ENCODE measurements around the gene THTPA. TPM values are rescaled to one million over a fixed set of nuclear protein-coding genes. Genes with fewer than 3 reads are reported as not detected.

THTPA gene
- polyA plus RNA-seq, 4 donors: 15.8 to 21.1 (median 17.3) TPM

DNA sequence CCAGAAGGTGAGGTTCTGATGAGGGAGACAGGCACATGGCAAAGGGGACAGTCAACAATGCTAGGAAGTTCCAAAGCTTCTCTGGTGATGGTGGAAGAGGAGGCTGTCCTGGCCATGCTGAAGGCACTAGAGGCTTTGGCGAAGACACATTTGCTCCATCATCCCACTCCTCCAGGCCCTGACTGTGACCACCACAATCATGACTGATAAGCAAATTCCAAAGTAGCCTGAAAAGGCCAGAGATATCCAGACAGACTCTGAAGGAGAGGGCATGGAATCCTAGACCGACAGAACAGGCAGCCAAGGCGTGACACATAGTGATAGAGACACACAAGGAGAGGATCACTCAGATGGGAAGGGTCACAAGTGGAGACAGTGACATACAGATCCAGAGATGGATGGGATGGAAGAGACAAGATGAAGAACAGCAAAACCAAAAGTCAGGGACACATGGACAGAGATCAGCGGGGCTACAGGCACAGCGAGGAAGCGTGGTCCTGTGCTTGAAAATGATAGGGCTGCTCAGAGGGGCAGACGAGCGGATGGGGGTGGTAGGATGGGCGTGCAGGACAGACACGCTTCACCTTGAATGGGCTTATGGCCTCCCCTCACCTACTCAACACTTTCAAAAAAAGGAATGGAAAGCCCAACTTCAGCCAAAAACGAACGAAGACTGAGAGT, 5.8 kb upstream of the THTPA start:
- DNase-seq (ENCODE audit: low read depth in 4 of 4, low spot score in 3 of 4): no peak

DNA sequence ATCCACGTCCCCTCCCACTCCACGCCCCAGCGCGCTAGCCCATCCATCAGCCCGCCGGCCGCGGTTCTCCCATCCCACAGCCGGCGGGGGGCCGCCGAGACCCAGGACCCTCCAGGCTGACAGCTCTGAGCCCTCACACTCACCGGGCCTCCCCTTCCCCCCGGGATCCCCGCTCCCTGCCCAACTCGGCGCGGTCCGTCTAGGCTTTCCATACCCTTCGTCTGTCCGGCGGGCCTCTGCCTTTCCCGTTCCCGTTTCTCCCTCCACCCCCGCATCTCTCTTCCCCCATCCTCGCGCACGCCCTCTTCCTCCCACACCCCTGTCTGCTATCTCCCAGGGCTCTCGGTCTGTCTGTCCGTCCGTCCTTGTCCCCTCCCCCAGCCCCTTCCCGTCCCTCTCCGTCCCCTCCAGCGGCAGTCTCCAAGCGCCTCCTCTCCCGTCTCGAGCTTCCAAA, 5.2 kb upstream of the THTPA start:
- no peak for DNase-seq (ENCODE audit: low read depth in 4 of 4, low spot score in 3 of 4)

DNA sequence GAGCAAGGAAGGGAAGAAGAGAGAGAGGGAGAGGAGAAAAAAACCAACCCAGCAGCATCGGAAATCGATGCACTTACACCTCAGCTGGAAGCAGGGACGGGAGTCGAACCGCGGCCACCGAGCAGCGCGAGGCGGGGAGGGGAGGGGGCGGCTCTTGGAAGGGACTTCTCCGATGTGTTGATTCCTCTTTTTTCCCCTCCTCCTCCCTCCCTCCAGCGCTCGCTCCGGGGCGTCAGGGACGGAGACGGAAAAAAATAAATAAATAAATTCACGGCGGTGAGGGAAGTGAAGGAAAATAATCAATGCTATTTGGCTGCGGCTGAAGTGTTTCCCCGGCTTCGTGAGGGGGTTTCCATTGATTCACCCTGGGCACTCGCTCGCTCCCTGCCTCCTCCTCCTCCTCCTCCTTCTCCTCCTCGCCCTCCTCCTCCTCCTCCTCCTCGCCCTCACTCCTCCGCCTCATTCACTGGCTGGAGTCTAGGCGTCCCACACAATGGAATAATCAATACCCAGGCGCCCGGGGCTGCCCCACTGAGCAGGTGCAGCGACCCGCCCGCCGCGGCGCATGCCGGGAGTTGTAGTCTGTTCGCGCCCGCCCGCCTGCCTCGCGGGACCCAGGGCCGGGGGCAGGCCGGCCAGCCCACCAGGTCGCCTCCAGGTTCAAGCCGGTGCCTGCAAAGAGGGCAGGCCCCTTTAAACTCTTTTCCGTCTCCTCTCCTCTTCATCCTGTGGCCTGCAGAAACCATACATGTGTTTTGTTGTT, 4.6 kb upstream of the THTPA start, which contains the start of gene ZFHX2:
ZFHX2 (minus strand) TSS at position 500 of the 763 bp plus-strand sequence. CDS start 16,440 bp downstream, outside the sequence.
- DNase-seq (ENCODE audit: low read depth in 4 of 4, low spot score in 3 of 4): no peak

DNA sequence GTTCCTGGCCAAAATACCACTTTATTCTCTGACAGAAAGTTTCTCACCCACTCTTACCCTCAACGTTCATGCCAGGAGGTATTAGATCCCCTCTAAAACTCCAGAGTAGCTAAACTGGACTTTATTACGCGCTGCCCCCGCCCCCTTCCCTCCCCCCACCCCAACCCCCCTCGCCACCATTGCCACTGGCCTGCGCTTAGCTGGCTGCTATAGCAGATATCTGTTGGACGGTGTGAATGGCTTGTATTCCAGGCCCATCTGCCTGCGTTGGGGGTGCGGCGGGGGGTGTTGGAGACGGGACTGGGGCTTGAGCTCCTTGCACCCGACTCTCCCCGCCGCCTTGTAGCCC, 564 bp upstream of the THTPA start:
- no peak for DNase-seq (ENCODE audit: low read depth in 4 of 4, low spot score in 3 of 4)

DNA sequence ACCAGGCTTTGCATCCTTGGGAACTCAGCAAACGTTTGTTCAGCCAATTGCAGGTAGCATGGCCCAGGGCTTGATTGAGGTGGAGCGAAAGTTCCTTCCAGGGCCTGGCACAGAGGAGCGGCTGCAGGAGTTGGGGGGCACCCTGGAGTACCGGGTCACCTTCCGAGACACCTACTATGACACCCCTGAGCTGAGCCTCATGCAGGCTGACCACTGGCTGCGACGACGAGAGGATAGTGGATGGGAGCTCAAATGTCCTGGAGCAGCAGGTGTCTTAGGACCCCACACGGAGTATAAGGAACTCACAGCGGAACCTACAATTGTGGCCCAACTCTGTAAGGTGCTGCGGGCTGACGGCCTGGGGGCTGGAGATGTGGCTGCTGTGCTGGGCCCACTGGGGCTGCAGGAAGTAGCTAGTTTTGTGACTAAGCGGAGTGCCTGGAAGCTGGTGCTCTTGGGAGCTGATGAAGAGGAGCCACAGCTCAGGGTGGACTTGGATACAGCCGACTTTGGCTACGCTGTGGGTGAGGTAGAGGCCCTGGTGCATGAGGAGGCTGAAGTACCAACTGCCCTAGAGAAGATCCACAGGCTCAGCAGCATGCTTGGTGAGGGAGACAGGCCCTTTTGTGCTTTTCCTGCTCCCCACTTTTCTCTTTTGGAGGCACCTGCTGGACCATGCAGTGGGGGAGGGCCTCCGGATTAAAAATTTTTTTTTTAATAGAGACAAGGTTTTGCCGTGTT, 799 bp downstream of the THTPA start:
- no peak for DNase-seq (ENCODE audit: low read depth in 4 of 4, low spot score in 3 of 4)

DNA sequence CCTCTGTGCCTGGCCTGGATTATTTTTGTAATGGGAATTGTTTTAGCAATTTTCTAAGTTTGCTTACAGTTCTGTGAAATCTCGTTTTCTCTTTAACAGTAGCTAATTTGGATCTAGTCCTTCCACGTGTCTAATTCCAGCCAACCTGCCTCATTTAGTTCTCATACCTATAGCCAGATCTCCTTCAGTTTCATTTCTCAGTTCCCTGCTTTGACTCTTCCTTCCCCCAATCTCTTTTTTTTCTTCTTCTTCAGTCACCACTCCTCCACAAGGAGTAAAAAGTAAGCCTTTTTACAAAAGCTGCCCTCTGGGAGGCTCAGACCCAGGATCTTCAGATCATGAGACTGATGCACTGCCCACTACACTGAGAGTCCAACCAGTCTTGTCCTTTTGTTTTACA, 1.4 kb downstream of the THTPA start:
- no peak for DNase-seq (ENCODE audit: low read depth in 4 of 4, low spot score in 3 of 4)

DNA sequence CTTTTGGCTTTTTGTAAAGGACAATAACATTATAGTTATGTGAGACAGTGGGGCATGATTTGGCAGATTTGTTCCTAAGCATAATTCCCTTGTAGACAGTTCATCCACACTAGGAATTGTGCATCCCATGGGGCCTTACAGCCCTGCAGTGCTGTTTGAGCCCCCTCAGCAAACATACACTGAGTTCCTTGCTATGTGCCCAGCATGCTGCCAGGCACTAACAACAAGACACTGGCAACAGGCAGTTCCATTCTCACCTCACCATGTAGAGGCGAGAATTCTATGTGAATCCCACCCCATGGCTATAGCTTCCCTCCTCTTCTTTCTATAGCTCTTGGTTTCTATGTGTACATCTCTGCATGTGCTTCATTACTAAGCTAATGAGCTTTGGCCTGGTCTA, 1.9 kb downstream of the THTPA start:
- DNase-seq (ENCODE audit: low read depth in 4 of 4, low spot score in 3 of 4): no peak

DNA sequence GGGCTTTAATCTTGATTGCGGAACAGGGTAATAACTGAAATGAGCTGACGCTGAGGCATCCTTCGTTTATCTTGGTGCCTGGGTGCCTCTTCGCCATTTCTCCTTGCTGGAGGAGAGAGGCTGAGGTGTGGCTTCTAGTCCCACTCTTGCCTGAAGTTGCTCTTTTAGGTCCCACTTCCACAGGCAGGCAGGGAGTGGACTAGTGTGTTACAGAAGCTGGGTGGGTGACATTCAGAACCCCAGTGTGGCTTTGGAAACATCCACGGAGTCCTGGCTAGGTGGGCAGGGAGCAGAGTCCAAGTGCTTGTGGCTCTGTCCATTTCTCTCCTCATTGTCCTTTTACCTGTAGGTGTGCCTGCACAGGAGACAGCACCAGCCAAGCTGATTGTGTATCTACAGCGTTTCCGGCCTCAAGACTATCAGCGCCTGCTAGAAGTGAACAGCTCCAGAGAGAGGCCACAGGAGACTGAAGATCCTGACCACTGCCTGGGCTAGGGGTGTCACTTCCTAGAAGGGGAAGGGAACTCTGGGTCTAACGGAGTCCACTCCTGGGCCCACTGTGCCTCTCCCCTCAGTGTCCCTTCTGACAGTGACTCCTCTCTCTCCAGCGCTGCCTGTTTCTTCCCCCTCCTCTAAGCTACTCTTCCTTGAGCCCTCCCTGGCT, 2.4 kb downstream of the THTPA start:
- DNase-seq (ENCODE audit: low read depth in 4 of 4, low spot score in 3 of 4): no peak

DNA sequence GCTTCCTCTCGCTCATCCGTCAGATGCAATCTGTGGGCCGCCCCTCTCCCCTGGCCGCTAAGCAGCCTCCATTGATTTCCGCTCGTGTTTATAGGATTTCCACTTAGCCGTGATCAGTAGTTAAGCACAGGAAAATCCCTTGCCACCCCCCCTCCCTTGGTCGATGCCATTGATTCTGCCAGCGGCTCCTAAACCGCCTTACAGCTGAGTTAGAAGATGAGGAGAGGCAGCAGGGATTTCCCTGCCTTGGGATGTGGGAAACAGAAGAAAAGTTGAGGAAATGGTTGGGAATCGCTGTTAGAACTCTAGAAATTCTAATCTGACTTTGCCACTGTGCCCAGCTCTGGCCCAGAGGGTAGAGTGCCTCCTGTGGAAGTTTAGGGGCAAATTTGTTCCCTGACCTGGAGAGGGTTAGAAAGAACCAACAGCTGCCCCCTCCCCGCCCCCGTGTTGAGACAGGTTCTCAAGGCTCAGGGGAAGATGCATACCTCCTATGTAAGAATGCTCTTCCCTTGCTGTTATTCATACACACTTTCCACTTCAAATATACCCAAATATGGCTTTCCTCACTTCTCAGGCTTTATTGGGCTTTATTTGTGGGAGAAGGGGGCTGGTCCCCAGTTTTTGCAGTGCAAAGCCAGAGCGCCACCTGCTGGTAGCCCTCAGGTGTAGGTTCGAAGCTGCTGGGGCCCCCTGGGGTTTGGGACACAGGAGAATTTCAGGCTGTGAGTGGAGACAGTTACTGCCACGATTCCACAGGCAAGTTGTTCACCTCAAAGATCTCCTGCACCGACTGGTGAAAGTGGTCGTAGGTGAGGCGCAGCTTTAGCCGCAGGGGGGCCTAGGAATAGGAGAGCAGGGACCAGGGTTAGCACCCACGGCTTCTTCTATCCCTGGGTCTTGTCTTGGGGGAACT, 3.2 kb downstream of the THTPA start:
- no peak for DNase-seq (ENCODE audit: low read depth in 4 of 4, low spot score in 3 of 4)

DNA sequence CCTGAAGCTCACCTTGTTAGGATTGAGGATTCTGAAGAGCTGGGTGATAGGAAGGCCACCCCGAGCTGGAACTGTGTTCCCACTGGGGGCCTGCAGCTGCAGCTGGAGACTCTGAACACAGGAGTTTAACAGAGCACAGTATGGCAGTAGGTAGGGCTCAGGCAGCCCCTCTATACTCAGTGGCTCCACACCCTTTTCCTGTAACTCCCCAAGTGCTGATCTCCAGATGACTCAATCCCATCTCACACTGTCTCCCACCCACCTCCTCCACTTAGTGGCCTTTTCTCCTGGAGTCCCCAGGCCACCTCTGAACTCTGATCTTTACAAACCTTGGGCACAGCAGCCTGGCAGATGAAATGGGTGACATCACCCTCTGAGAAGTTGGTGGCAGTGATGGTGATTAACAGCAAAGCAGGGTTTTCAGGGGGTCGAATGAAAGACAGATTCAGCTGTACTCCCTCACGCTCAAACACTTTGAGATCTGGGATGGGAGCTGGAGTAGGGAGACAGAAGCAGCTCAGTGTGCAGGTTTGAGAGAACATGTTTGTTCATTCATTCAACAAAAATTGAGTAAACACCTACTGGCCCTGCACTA, 4.0 kb downstream of the THTPA start:
- no peak for DNase-seq (ENCODE audit: low read depth in 4 of 4, low spot score in 3 of 4)

DNA sequence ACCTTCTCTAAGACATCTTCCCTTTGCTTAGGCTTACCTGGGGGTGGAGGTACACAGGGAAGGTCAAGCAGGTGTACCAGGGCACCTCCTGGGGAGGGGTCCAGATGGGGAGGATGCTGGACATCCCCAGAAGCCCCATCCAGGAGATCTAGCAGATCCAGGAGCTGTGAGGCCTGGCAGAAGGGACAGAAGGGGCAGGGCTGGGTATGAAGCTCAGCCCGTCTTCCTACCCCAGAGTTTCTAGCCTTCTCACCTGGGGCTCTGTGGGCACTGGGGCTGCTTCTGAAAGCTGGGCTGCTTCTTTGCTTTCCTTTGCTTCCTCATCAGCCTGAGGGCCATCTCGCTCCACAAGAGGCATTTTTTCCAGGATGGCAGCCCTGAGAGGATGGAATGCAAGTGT, 5.2 kb downstream of the THTPA start:
- DNase-seq (ENCODE audit: low read depth in 4 of 4, low spot score in 3 of 4): no peak

DNA sequence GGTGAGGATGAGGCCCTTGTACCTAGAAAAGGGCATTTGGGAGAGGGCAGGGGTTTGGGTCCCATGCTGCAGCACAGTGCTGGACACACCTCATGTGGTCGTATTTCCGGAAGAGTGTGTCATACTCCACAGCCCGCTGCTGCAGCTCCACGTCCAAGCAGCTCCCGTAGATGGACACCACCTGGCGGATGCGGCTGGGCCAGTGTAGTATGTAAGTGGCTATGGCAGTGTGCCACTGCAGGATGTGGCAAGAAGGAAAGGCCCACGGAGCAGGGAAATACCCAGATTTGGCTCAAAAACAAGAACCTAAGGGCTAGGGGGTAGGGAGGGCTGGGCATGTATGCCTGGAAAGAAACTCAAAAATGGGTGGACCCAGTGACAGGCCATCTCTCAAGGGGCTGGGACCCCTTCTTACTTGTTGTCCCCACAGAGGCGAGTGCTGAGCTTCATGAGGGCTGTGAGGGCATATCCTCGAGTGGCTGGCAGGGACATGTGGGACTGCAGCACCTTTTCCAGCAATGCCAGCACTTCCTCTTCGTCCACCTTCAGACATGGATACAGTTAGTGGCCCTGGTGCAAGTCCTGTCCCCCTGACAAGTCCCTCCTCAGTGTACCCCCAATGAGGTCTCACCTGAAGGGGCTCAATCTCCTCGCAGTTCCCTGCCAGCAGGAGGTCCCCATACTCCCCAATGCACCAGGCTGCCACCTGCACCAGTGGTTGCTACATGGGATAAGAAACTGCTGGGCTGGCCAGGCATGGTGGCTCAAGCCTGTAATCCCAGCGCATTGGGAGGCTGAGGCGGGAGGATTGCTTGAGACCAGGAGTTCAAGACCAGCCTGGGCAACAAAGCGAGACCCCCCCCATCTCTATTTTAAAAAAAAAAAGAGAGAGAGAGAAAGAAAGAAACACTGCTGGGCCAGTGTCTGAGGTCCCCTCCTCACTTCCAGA, 6.1 kb downstream of the THTPA start:
- no peak for DNase-seq (ENCODE audit: low read depth in 4 of 4, low spot score in 3 of 4)

DNA sequence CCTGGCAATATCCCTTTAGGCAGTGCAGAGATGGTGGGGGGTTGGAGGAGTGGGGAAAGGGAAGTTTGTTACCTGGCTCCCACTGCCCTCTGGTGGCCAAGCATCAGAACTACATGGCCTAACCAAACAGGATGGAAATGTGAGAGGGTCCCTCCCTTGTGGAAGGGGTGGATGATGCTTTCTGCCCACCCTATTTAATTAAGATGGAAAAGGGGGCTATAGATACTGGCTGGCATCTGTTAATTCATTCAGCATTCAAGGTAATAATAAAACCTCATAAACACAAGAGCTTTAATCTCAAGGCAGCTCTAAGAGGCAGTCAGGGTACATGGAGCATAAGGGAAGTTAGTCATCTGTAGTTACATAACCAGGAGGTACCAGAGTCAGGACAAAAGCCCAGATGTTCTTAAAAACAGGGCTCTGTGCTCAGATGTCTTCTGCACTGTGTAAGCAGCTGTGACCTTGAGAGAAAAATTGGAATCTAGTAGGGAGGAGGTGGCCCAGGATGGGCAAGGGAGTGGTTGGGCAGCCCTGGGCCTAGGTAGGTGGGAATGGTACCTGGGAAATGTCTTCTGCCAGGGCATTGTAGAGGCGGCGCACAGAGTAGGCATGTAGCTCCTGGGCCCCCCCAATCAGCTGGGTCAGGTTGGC, 6.9 kb downstream of the THTPA start:
- DNase-seq (ENCODE audit: low read depth in 4 of 4, low spot score in 3 of 4): no peak

DNA sequence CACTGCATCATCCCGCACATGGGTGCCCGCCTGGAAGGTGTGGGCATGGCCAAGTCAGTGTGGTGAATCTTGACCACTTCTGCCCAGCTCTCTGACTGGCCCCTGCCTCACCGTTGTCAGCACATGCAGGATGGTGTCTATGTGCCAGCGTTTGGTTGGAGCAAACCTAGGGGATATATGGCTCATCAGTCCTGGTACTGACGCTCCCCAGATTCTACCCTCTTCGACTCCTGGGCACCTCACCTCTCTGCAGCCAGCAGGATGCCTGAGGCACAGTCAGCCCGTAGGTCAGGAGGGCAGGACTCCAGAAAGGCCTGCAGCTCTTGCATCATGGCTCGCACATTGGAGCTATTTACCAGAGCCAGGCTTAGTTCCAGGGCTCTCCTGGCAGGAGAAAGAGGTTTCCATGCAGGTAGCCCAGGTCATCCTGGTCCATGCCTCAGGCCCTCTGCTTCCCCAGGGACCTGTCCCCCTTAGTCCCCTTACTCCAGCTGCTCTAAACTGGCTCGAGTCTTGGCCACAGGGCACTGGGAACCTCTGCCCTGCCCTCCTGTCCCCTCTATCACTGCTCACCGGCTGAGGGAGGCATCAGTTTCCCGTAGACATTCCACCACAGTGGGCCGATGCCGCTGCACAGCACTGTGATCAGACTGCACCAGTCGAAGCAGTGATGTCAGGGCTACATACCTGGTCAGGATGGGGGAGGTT, 7.6 kb downstream of the THTPA start:
- DNase-seq (ENCODE audit: low read depth in 4 of 4, low spot score in 3 of 4): no peak

DNA sequence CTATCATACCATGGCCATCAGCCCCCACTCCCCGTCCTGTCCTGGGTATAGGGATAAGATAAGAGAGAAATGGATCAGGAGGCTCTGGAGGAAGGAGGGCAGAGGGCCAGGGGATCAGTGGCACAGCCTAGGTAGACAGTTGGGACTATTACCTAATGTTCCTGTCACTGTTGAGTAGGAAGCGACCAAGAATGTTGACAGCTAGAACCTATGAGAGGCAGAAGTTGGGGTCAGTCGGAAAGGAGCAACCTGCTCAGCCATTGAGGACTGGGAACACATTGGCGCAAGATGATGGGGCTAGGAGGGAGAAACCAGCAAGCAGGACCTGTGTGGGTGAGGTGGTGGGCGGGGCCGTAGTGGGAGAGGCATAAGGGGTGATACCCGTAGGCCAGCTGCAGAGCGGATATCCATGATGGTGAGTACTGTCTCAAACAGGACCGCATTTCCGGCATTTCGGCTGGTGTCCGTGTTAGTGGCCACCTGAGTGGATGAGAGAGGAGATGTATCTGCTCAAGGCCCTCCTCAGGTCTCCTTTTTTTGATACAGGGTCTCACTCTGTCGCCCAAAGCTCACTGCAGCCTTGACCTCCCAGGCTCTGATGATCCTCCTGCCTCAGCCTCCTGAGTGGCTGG, 8.2 kb downstream of the THTPA start:
- no peak for DNase-seq (ENCODE audit: low read depth in 4 of 4, low spot score in 3 of 4)

DNA sequence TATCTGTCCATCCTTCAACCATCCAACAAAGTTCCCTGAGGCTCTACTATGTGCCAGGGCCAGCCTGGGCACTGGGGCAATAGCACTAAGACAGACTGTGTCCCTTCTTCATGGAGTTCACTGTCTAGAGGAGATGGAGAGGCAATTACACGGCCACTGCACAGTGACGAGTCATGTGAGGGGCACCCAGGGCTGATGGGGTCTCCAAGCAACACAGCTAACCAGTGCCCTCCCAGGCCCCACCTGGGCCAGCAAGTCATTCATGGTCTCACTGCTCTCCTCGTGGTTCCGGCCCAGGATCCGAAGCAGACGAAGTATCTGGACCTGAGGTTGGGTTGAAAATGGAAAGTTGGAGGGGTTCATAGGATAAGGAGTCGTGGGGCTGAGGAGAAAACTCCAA, 8.8 kb downstream of the THTPA start:
- no peak for DNase-seq (ENCODE audit: low read depth in 4 of 4, low spot score in 3 of 4)

DNA sequence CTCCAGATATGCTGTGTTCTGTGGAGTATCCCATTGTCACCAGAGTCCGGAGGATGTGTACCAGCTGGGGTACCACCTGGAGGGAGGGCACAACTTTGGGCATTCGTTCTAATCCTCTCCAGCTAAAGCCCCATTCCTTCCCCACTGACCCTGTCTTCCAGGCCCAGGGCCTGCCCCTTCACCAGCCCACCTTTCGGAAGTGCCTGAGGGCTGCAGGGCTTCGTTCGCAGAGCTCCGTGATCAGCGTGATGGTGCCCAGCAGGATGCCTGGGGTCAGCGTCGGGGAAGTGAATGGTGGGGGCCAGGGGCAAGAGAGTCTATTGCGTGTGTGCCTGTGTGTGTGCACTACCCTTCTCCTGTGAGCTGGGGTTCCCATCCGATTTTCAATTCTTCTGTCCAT, 9.6 kb downstream of the THTPA start:
- DNase-seq (ENCODE audit: low read depth in 4 of 4, low spot score in 3 of 4): no peak
